Measurements from ENCODE around the gene CHD6. TPM values are rescaled to one million over a fixed set of nuclear protein-coding genes. Genes with fewer than 3 reads are reported as not detected.
A peak's percentile ranks its signal among the peaks of the same experiment; 100 is the strongest.

The CHD6 gene
- total and polyA plus RNA-seq, 12 donors = 9.2 to 56.8 (median 41.7) TPM

GRCh38 chr20:41364967-41365765 is 253.0 kb downstream of the CHD6 start:
- peak overlapping the region in 1 of 4 donors; percentile 52 for H3K4me3 ChIP-seq
- no peak overlapping the region for H3K27ac ChIP-seq
- intact Hi-C loops (cut with DNase I) = no loop called here
- no peak for TF ChIP-seq POLR2A (IDR thresholded peaks at IDR 0.05)
- TF ChIP-seq, protein P1, sequence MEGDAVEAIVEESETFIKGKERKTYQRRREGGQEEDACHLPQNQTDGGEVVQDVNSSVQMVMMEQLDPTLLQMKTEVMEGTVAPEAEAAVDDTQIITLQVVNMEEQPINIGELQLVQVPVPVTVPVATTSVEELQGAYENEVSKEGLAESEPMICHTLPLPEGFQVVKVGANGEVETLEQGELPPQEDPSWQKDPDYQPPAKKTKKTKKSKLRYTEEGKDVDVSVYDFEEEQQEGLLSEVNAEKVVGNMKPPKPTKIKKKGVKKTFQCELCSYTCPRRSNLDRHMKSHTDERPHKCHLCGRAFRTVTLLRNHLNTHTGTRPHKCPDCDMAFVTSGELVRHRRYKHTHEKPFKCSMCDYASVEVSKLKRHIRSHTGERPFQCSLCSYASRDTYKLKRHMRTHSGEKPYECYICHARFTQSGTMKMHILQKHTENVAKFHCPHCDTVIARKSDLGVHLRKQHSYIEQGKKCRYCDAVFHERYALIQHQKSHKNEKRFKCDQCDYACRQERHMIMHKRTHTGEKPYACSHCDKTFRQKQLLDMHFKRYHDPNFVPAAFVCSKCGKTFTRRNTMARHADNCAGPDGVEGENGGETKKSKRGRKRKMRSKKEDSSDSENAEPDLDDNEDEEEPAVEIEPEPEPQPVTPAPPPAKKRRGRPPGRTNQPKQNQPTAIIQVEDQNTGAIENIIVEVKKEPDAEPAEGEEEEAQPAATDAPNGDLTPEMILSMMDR (IDR thresholded peaks at IDR 0.05) = no peak
- no peaks in the 10 kb centered on the region for H3K4me1 ChIP-seq (replicated peaks in 1 of 2)
- peaks cover 10% of the 10 kb centered on the region for H3K27me3 ChIP-seq
- no peak for DNase-seq
- WGBS, 4 donors = 88 to 91% (median 90%) methylated on average over 13 to 19 of the region's 19 CpGs
- no peaks in the 10 kb centered on the region for H3K9me3 ChIP-seq (replicated peaks in 1 of 3)
- H3K36me3 ChIP-seq (replicated peaks in 1 of 2) = no peaks in the 10 kb centered on the region

- peaks cover 10% of the 10 kb centered on the region for H3K27me3 ChIP-seq
- WGBS, 4 donors = 83 to 89% (median 87%) methylated on average over 8 to 13 of the region's 13 CpGs
These were observed 253.8 kb downstream of the CHD6 start for GRCh38 chr20:41364236-41364855.

DNA sequence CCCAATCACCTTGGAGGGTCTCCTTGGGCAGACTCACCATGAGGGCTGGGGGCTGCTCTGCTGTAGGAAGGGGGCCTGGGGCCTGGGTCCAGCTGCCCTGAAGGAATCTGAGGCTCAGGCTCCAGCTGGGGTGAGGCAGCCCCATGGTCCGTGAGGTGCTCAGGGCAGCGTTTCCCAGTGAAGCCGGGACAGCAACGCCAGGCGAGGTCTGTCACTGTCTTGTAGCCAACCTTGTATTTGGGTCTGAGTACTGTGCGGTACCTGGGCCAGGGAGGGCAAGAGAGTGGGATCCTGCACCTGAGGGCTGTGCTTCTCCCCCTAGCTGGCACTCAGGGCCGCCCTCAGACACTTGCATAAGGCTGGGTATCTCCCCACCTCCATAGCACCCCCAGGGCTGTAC is 254.6 kb downstream of the CHD6 start:
- no peak overlapping the region for H3K4me3 ChIP-seq
- H3K27me3 ChIP-seq = peaks cover 10% of the 10 kb centered on the region
- no peaks in the 10 kb centered on the region for H3K9me3 ChIP-seq (replicated peaks in 1 of 3)
- no peaks in the 10 kb centered on the region for H3K36me3 ChIP-seq (replicated peaks in 1 of 2)
- no peak overlapping the region for H3K27ac ChIP-seq
- WGBS, 4 donors = 60 to 95% (median 93%) methylated on average over 1 to 7 of the region's 7 CpGs; no CpG with 5 or more reads in 1 of the 4 donors
- H3K4me1 ChIP-seq (replicated peaks in 1 of 2) = no peaks in the 10 kb centered on the region
- no peak for DNase-seq
- TF ChIP-seq, protein P1 (IDR thresholded peaks at IDR 0.05) = no peak
- no peak for TF ChIP-seq POLR2A (IDR thresholded peaks at IDR 0.05)
- intact Hi-C loops (cut with DNase I) = no loop called here

More at GRCh38 chr20:41364236-41364855, 253.8 kb downstream of the CHD6 start:
- H3K4me3 ChIP-seq = no peak overlapping the region
- TF ChIP-seq POLR2A (IDR thresholded peaks at IDR 0.05) = no peak
- TF ChIP-seq, protein P1 (IDR thresholded peaks at IDR 0.05) = no peak
- H3K27ac ChIP-seq = no peak overlapping the region
- H3K36me3 ChIP-seq (replicated peaks in 1 of 2) = no peaks in the 10 kb centered on the region
- no peaks in the 10 kb centered on the region for H3K9me3 ChIP-seq (replicated peaks in 1 of 3)
- H3K4me1 ChIP-seq (replicated peaks in 1 of 2) = no peaks in the 10 kb centered on the region
- intact Hi-C loops (cut with DNase I) = no loop called here
- DNase-seq = no peak

GRCh38 chr20:41362748-41363140 is 255.4 kb downstream of the CHD6 start:
- Histone ChIP-seq H3K27ac (no peak overlapping the region), H3K4me1 (replicated peaks in 1 of 2) (no peaks in the 10 kb centered on the region), H3K4me3 (no peak overlapping the region), H3K9me3 (replicated peaks in 1 of 3) (no peaks in the 10 kb centered on the region), H3K27me3 (peaks cover 10% of the 10 kb centered on the region), H3K36me3 (replicated peaks in 1 of 2) (no peaks in the 10 kb centered on the region)
- 89 to 100% (median 93%) methylated on average over 2 to 5 of the region's 5 CpGs for WGBS, 4 donors
- TF ChIP-seq POLR2A (IDR thresholded peaks at IDR 0.05) = no peak
- TF ChIP-seq, protein P1 (IDR thresholded peaks at IDR 0.05) = no peak
- intact Hi-C loops (cut with DNase I) = no loop called here
- DNase-seq = no peak

All from adrenal gland (tissue), 12 donors.